Measurements from ENCODE around the gene MPST. TPM values are rescaled to one million over a fixed set of nuclear protein-coding genes. Genes with fewer than 3 reads are reported as not detected.

The MPST gene
- total RNA-seq, 4 donors from 2014 or later = 37.1 to 152 (median 84.1) TPM

GRCh38 chr22:37030560-37031281, 11.2 kb downstream of the MPST start:
- Histone ChIP-seq H3K4me3 (no peak overlapping the region), H3K27ac (no peak overlapping the region), H3K27me3 (no peaks in the 10 kb centered on the region), H3K9me3 (no peaks in the 10 kb centered on the region), H3K36me3 (no peaks in the 10 kb centered on the region), H3K4me1 (no peaks in the 10 kb centered on the region)
- intact Hi-C loops (cut with DNase I; ENCODE audit: low total_unique reads) = no loop called here
- no peak for TF ChIP-seq POLR2A (IDR thresholded peaks at IDR 0.05)
- TF ChIP-seq CTCF (IDR thresholded peaks at IDR 0.05) = no peak
- DNase-seq = no peak

DNA sequence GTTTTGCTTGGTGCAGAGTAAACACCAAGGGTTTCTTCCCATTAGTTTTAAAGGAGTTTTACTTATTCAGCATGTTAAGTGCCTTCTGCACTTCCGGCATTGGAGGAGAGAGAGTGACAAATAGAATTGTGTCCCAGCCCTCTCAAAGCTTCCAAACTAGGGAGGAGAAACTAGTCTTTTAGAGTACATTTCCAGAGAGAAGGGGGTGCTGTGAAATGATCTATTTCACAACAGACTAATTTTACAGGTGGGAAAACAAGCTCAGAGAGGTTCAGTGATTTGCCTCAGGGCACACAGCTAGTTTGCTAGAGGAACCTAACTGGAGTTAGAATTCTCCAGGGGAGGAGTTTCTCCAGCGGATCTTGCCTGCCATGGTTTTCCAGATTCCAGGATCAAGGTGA, 12.6 kb downstream of the MPST start:
- intact Hi-C loops (cut with DNase I; ENCODE audit: low total_unique reads) = no loop called here
- no peak for DNase-seq
- H3K27ac ChIP-seq = no peak overlapping the region
- TF ChIP-seq POLR2A (IDR thresholded peaks at IDR 0.05) (no peak), CTCF (IDR thresholded peaks at IDR 0.05) (no peak)
- no peak overlapping the region for H3K4me3 ChIP-seq
- no peaks in the 10 kb centered on the region for H3K36me3 ChIP-seq
- H3K27me3 ChIP-seq = no peaks in the 10 kb centered on the region
- no peaks in the 10 kb centered on the region for H3K9me3 ChIP-seq
- H3K4me1 ChIP-seq = no peaks in the 10 kb centered on the region

DNA sequence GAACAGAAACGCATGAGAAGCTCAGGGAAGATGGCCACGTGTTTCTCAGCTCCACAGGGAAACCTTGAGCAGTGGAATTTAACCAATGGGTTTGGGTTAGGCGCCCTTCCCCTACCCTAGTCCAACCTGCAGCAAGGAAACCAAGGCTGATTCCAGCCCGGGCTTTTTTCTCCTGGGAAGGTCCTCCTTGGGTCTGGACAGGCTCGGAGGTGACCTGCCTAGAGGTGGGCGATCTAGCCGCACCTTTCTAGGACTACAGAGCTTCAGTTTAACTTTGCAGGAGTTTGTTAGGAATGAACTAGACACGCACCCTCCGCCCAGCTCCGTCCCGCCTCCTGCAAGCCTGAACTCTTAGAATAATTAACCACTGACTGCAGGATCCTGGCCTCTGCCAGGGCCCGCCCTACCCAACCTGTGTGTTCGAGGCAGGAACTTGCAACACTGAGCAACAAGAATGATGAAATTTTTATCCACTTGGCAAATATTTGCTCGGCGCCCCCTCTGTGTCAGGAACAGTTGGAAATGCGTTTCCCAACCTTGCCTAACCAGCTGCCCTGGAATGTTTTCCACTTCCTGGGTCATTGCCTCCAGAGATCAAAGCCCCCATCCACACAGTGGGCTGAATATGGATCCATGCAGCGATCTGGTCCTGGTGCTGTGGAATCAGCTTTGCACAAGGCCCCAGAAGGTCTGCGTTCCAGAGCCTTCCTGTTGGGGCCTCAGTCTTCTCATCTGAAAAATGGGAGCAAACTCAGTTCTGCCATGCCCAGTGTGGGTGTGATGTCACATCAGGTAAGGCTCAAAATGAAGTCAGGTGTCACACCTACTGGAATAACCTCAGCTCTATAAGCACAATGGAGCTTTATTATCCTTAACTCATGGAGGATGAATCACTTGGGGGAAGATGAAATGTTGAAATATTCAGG, 13.3 kb downstream of the MPST start:
- no peaks in the 10 kb centered on the region for H3K36me3 ChIP-seq
- no peak overlapping the region for H3K4me3 ChIP-seq
- TF ChIP-seq CTCF (IDR thresholded peaks at IDR 0.05) (no peak), POLR2A (IDR thresholded peaks at IDR 0.05) (no peak)
- no peaks in the 10 kb centered on the region for H3K27me3 ChIP-seq
- intact Hi-C loops (cut with DNase I; ENCODE audit: low total_unique reads) = no loop called here
- DNase-seq = peak; percentile 59 to 64
- no peak overlapping the region for H3K27ac ChIP-seq
- H3K9me3 ChIP-seq = no peaks in the 10 kb centered on the region
- H3K4me1 ChIP-seq = no peaks in the 10 kb centered on the region

DNA sequence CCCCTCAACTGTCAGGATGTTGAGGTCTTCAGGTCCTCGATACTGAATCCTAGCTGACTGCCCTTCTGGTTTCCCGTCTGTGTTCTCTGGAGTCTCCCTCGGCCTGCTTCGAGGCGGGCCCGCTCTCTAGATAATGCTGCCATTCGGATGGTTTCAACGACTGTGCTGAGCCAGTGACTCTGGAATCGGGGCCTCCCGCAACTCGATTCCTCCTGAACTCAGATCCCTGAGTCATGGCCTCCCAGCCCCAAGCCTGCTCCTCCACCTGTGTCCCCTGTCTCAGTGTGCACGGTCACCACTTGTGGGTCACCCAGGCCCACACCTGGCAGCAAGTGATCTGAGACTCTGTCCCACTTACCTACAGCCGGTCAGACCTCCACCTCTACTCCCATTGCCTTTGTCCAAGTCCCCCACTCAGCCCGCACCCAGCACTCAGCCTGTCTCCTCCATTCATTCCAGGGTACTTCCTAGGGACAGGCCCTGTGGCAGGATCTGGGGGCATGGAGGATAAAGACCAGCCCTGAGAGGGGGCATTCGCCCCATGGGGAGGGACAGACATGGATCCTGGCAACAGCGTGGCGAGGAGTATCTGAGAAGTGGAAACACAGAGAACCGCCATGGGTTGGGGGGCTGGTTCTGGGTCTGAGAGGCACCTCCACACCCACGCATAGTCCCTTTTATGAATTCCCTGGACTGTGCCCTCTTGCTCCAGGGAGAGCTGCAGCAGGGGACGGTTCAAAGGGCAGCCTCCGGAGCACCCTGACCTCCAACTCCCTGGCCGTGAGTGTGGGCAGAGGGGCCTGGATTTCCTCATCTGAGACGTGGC, 14.3 kb downstream of the MPST start:
- no peak for DNase-seq
- intact Hi-C loops (cut with DNase I; ENCODE audit: low total_unique reads) = no loop called here
- H3K27me3 ChIP-seq = no peaks in the 10 kb centered on the region

More for the DNA sequence above, 14.3 kb downstream of the MPST start:
- no peaks in the 10 kb centered on the region for H3K4me1 ChIP-seq
- no peaks in the 10 kb centered on the region for H3K36me3 ChIP-seq
- no peak overlapping the region for H3K27ac ChIP-seq
- no peak overlapping the region for H3K4me3 ChIP-seq
- TF ChIP-seq CTCF (IDR thresholded peaks at IDR 0.05) = no peak
- no peak for TF ChIP-seq POLR2A (IDR thresholded peaks at IDR 0.05)
- no peaks in the 10 kb centered on the region for H3K9me3 ChIP-seq
